ENCODE data around the gene EEIG2.
"Not testable (repeated sequence)": the region's sequence is repeated elsewhere in the genome, so short reads cannot be mapped to it uniquely, and the experiment has no call there.

Gene EEIG2

DNA sequence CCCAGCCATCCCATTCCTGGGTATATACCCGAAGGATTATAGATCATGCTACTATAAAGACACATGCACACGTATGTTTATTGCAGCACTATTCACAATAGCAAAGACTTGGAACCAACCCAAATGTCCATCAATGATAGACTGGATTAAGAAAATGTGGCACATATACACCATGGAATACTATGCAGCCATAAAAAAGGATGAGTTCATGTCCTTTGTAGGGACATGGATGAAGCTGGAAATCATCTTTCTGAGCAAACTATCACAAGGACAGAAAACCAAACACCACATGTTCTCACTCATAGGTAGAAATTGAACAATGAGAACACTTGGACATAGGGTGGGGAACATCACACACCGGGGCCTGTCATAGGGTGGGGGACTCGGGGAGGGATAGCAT lies 12.4 kb upstream of the EEIG2 start:
- DNase-seq (ENCODE audit: low spot score), result not testable (repeated sequence)

GRCh38 chr1:108551137-108551862 lies 8.6 kb upstream of the EEIG2 start:
- no peak for DNase-seq (ENCODE audit: low spot score)

- DNase-seq (ENCODE audit: low spot score), result no peak
These were observed 6.0 kb upstream of the EEIG2 start for GRCh38 chr1:108553905-108554304.

DNA sequence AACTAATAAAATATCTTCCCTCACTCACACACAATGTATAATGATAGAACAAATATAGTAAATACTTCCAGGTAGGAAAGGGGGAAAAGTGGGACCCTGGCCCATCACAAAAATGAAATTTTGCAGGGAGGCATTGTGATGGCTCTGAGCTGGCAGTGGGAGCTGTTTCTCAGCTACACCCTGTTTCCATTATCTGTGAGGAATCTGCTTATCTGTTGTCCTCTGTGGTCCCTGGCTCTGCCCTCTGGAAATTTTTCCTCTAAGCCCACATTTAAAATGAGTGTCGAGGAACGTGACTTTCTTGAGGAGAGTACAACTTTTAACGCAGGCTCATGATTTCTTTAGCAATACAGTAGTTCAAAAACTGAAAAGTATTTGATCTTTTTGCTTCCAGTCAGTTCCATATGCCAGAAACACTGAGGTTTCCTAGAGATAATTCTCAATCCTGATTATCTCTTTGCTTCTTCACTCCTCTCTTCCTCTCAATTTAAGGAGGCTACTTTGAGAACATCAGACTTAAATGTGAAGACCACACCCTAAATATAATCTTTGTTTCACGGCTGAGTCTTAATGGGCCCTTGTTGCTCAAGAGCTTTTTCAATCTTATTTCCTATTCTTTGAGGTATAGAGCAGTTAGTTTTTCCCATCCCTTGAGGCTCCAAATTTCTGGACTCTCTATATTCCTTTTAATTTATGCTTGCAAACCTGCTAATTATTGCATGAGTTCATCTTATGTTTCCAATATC lies 5.0 kb upstream of the EEIG2 start:
- DNase-seq (ENCODE audit: low spot score), result no peak

DNA sequence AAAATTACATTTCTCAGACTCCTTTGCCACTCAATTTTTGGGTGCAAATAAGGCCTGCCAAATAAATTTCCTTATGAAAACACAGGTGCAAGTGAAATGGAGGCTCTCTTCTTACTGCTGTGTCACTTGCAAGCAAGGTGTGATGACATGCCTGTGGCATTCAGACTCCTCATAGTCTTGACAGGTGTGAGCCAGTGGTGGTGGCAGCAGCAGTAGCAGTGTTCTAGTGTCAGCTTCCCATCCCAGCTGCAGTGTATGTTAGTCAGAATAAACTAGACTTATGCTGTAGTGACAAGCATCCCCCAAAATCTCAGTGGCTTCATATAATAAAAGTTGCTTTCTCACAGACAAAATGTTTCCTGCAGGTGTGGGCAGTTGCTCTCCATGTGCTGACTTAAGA lies 3.8 kb upstream of the EEIG2 start:
- no peak for DNase-seq (ENCODE audit: low spot score)

DNA sequence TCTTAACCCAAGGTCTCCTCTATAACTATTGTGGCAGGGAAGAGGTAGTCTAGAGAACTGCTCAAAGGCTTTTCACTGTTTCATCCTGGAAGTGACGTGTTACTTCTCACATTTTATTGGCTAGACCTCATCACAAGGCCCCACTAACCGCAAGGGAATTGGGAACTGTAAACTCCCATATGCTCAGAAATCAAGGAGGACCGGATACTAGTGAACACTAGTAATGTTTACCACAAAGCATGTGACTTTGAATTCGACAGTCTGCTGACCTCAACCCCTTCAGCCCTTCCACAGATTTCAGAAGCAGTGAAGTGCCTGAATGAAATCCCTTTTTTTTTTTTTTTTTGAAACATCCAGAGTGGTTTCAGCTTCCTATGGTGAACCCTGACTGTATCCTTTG lies 3.4 kb upstream of the EEIG2 start:
- peak; percentile 16 for DNase-seq (ENCODE audit: low spot score)

DNA sequence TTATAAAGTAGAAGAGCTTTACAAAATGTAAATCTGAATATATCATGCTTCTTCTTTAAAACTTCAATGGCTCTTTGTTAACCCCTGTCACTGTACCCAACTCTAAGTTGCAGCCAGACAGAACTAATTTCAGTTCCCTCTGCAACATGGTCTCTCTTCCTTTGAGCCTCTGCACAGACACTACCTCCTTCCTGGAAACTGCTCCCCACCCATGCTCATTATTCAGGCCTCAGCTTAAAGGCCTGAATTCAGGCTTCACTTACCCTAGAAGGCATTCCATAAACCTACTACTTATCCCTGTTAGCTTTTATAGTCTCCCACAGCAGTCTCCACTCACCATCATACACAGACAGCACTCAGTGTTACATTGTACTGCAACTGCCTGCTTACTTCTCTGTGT lies 2.6 kb upstream of the EEIG2 start:
- no peak for DNase-seq (ENCODE audit: low spot score)

GRCh38 chr1:108560189-108560873 lies 431 bp downstream of the EEIG2 start:
- DNase-seq (ENCODE audit: low spot score), result peak; percentile 25

DNA sequence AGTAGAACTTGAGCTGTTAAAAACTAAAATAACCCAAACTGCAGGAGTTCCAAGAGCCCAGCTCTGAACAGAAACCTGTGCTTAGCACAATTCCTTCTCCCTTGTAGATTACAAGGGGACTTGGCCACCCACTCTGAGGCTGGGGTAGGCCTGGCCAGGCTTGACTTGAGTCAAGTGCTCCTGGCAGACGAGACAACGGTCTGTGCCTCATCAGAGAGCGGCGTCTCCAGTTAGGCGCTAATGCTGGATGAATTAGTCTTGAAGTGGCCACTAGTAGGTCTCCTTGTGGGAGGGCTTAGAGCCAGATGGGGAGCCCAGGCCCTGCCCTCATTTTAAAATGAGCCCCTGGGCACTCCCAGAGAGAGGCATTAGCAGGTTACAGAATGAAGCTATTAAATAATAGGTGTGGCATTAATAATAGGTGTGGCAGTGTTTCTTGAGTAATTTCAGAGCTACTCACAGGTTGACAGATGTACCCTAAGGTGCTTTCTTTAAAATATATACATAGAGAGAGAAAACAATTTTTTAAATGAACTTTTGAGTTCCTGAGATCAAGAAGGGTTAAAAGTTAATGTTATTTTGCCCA lies 1.1 kb downstream of the EEIG2 start:
- peak; percentile 74 for DNase-seq (ENCODE audit: low spot score)

- peak; percentile 86 for DNase-seq (ENCODE audit: low spot score)
These were observed 1.9 kb downstream of the EEIG2 start for GRCh38 chr1:108561689-108562326.

DNA sequence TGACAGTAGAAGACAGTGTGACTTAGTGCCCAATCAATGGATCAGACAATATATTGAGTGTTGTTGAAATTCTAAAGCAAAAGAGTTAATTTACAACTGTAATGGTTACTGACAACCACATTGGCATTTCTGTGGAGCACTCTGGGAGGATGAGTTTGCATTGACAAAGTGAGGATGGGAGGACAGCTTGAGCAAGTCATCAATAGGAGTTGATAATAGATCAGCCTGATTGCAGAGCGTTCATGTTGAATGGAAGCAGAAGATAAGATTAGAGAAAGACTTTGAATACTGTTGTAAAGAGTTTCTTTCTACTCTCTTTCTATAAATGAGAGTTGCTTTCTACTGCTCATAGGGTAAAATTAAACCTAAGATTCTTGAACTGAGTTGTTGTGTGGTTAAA lies 3.9 kb downstream of the EEIG2 start:
- DNase-seq (ENCODE audit: low spot score), result no peak

DNA sequence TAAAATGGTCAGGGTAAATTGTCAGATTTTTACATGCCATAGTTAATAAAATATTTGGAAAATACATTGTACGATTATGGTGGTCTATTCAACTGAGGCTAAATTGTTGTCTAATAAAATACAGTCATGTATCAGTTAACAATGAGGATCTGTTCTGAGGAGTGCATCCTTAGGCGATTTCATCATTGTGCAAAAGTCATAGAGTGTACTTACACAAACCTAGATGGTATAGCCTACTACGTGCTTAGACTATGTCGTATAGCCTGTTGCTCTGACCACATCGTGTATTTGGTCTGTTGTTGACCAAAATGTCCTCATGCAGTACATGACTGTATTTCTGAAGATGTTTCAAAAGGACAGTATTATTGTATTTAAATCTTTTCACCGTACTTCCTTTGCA lies 5.2 kb downstream of the EEIG2 start:
- no peak for DNase-seq (ENCODE audit: low spot score)

- no peak for DNase-seq (ENCODE audit: low spot score)
These were observed 5.6 kb downstream of the EEIG2 start for GRCh38 chr1:108565512-108565911.

DNA sequence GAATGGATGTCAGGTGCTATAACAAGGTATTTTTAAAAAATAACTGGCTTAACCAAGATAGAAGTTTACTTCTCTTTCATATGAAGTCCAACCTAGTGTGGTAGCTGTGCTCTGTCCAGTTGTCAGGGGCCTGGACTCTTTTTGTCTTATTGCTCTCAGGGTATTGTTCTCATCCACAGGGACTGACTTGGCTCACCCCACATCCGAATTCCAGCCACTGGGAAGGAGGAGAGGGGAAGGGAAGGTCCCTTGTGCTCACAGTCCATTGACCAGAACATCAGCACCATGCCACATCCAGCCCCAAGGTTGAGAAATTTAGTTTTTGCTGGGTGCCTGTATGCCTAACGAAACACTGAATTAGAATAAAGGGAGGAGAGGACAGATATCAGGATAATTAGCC lies 8.7 kb downstream of the EEIG2 start:
- no peak for DNase-seq (ENCODE audit: low spot score)

GRCh38 chr1:108569097-108569728 lies 9.3 kb downstream of the EEIG2 start:
- no peak for DNase-seq (ENCODE audit: low spot score)

DNA sequence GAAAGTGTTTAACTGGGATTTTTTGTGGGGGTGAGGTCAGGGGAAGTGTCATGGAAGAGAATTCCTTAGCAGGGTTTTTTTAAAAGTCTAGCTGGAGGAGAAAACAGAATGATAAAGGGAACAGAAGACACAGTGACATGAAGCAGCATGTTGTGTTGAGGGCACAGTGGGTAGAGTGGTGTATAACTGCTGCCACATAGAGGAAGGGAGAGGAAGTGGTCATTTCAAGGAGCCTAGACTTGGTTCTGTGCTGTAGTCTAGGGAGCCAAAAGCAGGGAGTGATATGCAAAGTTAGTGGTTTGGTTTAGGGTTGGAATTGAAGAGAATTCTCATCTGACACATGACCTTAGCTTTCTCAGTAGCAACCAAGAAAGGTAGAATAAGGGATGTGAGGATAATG lies 10.2 kb downstream of the EEIG2 start:
- peak; percentile 55 for DNase-seq (ENCODE audit: low spot score)

- no peak for DNase-seq (ENCODE audit: low spot score)
These were observed 11.1 kb downstream of the EEIG2 start for GRCh38 chr1:108570998-108571401.

DNA sequence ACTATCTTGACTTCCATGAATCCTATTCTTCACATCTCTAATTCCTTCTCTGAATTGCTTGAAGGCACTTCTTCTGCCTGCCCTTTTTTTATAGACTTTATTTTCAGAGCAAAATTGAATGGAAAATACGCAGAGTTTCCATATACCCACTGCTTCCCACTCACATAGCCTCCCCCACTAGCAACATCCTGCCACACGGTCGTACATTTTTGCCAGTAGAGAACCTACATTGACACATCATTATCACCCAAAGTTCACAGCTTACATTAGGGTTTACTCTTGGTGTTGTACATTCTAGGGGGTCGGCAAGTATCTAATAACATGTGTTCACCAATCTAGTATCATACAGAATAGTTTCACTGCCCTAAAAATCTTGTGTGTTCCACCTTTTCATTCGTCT lies 12.3 kb downstream of the EEIG2 start:
- no peak for DNase-seq (ENCODE audit: low spot score)

- DNase-seq (ENCODE audit: low spot score), result no peak
These were observed 13.3 kb downstream of the EEIG2 start for GRCh38 chr1:108573183-108573582.

DNA sequence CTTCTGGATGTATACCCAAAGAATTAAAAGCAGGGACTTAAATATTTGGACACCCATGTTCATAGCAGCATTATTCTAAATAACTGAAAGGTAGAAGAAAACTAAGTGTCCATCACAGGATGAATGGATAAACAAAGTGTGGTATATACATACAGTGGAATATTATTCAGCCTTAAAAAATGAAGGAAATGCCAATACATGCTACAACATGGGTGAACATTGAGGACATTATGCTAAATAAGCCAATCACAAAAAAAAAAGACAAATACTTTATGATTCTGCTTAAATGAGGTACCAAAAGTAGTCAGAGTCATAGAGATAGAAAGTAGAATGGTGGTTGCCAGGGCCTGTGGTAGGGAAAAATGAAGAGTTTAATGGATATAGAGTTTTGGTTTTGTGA lies 14.1 kb downstream of the EEIG2 start:
- DNase-seq (ENCODE audit: low spot score), result no peak

- DNase-seq (ENCODE audit: low spot score), result no peak
These were observed 15.5 kb downstream of the EEIG2 start for GRCh38 chr1:108575375-108575774.
